ENCODE results near the gene SSBP3. TPM values are rescaled to one million over a fixed set of nuclear protein-coding genes. Genes with fewer than 3 reads are reported as not detected.

SSBP3 gene
- total RNA-seq, 2 donors from 2014 or later: 7.9 to 23.1 TPM

DNA sequence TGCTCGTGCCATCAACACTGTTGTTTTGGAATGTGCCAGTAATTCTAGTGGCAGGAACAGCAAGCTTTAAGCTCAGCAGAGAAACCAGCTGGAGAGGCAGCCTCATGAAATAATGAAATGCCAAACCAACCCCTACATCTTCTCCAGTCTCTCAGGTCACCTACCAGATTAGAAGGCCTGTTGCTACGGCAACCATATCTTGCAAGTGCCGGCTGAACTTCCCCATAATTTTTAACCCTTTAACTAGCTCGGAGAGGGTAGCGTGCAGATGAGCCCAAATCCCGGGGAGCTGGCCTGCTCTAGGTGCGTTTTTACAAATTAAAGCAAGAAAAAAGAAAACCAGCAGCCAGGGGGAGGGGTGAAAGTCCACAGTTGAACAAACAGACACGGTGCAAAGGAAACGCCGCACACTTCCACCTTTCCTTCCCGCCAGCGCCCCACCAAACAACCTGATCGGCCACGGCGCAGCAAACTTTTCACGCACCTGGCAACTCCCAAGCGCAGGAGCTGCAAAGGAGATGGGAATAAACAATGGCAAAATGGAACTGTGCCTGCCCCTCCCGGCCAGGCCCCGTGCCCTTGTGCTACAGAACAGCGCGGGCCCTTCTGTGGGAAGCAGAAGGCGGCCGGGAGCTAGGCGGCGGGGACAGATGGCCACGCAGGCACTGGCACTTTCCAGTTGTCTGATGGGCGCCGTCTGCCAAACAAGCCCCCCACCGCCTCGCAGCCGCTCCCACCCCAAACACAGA, 50.1 kb downstream of the SSBP3 start:
- intact Hi-C loops (cut with DNase I): no loop called here
- 7 to 18% methylated on average over 22 to 31 of the region's 31 CpGs for WGBS, 2 donors
- peak overlapping the region; percentile 3 to 61 (median 26) for H3K27ac ChIP-seq
- no peak for TF ChIP-seq POLR2A (IDR thresholded peaks at IDR 0.05)
- TF ChIP-seq, protein P1, sequence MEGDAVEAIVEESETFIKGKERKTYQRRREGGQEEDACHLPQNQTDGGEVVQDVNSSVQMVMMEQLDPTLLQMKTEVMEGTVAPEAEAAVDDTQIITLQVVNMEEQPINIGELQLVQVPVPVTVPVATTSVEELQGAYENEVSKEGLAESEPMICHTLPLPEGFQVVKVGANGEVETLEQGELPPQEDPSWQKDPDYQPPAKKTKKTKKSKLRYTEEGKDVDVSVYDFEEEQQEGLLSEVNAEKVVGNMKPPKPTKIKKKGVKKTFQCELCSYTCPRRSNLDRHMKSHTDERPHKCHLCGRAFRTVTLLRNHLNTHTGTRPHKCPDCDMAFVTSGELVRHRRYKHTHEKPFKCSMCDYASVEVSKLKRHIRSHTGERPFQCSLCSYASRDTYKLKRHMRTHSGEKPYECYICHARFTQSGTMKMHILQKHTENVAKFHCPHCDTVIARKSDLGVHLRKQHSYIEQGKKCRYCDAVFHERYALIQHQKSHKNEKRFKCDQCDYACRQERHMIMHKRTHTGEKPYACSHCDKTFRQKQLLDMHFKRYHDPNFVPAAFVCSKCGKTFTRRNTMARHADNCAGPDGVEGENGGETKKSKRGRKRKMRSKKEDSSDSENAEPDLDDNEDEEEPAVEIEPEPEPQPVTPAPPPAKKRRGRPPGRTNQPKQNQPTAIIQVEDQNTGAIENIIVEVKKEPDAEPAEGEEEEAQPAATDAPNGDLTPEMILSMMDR (IDR thresholded peaks at IDR 0.05): peak in 1 of 7 experiments; percentile 14
- H3K27me3 ChIP-seq: no peaks in the 10 kb centered on the region
- ATAC-seq: peak; percentile 54
- H3K9me3 ChIP-seq: no peaks in the 10 kb centered on the region
- no peak overlapping the region for H3K4me3 ChIP-seq
- no peaks in the 10 kb centered on the region for H3K36me3 ChIP-seq (replicated peaks in 1 of 2; ENCODE audit: insufficient read depth in 1 of 2, low read depth in 2 of 2)
- peaks cover 47% of the 10 kb centered on the region for H3K4me1 ChIP-seq
- DNase-seq: peak; percentile 39 to 74 (median 60)

DNA sequence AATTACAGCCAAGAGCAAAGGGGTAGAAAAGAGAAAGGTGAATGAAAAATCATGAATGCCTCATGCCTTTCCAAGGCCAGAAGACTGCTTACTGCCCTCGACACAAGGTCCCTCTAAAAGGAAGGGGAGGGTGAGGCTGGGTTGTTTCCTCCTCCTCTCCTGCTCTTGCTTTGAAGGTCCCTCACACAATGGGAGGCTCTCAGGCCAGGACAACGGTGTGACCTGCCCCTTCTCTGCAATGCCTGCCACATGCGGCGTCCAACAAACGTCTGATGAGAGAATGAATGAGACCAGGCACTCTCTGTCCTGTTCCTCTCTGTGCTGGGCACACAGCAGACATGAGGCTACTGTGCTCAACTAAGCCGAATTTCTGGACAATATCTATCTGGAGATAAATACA, 51.3 kb downstream of the SSBP3 start:
- intact Hi-C loops (cut with DNase I): no loop called here
- DNase-seq: no peak
- Histone ChIP-seq H3K36me3 (replicated peaks in 1 of 2; ENCODE audit: insufficient read depth in 1 of 2, low read depth in 2 of 2) (no peaks in the 10 kb centered on the region), H3K27ac (peak overlapping the region in 1 of 4 donors; percentile 30), H3K9me3 (no peaks in the 10 kb centered on the region), H3K27me3 (no peaks in the 10 kb centered on the region), H3K4me3 (no peak overlapping the region), H3K4me1 (peaks cover 40% of the 10 kb centered on the region)
- ATAC-seq: no peak
- 48 to 50% methylated on average over 6 of the region's 6 CpGs for WGBS, 2 donors
- TF ChIP-seq, protein P1 (IDR thresholded peaks at IDR 0.05): no peak
- TF ChIP-seq POLR2A (IDR thresholded peaks at IDR 0.05): no peak

DNA sequence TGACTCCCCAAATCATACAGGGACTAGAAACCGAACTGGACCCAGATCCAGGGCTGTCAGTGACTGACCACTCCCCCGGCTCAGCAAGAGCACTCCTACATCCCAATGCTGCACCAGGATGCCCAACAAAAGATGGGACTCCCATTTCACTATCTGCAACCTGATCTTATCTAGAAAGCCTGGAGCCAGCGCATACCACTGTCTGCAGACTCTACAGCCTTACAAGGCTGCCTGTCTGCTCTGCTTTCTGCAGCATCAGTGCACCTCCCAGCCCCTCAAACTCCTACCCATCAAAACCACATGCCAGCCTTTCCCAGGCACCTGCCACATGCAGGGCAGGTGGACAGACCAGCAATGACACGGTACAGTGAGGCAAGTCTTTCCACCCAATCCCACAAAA, 52.2 kb downstream of the SSBP3 start:
- intact Hi-C loops (cut with DNase I): no loop called here
- no peak for ATAC-seq
- DNase-seq: no peak
- 86 to 88% methylated on average over 1 to 4 of the region's 4 CpGs for WGBS, 2 donors
- Histone ChIP-seq H3K4me3 (no peak overlapping the region), H3K36me3 (replicated peaks in 1 of 2; ENCODE audit: insufficient read depth in 1 of 2, low read depth in 2 of 2) (no peaks in the 10 kb centered on the region), H3K9me3 (no peaks in the 10 kb centered on the region), H3K27ac (no peak overlapping the region), H3K27me3 (no peaks in the 10 kb centered on the region), H3K4me1 (peaks cover 38% of the 10 kb centered on the region)
- TF ChIP-seq POLR2A (IDR thresholded peaks at IDR 0.05): no peak
- TF ChIP-seq, protein P1 (IDR thresholded peaks at IDR 0.05): no peak

DNA sequence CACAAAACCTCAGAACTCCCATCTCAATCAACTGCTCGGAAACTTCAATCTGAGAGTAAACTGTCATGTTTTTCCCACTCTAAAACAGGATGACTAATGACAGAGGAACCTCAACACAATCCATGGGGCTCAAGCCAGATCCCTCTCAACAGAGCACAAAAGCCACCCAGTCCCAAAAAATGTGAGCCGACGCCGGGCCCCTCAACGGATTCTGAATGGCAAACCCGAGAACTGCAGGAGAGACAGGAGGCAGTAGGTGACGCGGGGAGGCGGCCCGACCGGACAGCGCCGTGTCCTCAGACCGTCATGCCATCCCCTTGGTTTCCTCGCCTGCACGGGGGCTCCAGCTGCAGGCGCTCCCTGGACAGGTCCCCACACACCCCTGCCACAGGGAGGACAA, 53.4 kb downstream of the SSBP3 start:
- DNase-seq: no peak
- Histone ChIP-seq H3K4me1 (peaks cover 40% of the 10 kb centered on the region), H3K9me3 (no peaks in the 10 kb centered on the region), H3K27ac (no peak overlapping the region), H3K36me3 (replicated peaks in 1 of 2; ENCODE audit: insufficient read depth in 1 of 2, low read depth in 2 of 2) (no peaks in the 10 kb centered on the region), H3K27me3 (no peaks in the 10 kb centered on the region), H3K4me3 (no peak overlapping the region)
- no peak for ATAC-seq
- intact Hi-C loops (cut with DNase I): no loop called here
- TF ChIP-seq POLR2A (IDR thresholded peaks at IDR 0.05): no peak
- TF ChIP-seq, protein P1 (IDR thresholded peaks at IDR 0.05): no peak
- 92 to 97% methylated on average over 12 to 17 of the region's 17 CpGs for WGBS, 2 donors

DNA sequence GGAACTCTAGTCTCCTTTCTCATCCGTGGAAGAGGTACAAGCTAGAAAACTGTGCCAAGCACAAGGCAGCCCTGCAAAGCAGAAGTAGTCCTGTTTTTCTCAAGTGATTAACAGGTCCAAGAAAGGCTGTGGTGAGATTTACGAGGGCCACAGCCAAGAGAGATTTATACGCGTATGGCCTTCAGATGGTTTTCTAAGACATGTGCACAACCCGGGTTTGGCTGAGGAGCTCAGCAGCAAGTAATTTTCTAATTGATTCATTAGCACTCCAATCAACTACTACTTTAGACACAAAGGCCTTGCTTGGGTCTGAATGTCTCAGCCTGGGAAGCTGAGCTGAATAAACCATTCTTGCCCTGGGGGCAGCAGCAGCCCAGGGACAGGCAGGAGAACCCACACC, 55.8 kb downstream of the SSBP3 start:
- intact Hi-C loops (cut with DNase I): no loop called here
- DNase-seq (no peak), ATAC-seq (no peak)
- Histone ChIP-seq H3K4me1 (peaks cover 27% of the 10 kb centered on the region), H3K27me3 (no peaks in the 10 kb centered on the region), H3K36me3 (replicated peaks in 1 of 2; ENCODE audit: insufficient read depth in 1 of 2, low read depth in 2 of 2) (no peaks in the 10 kb centered on the region), H3K27ac (no peak overlapping the region), H3K4me3 (no peak overlapping the region), H3K9me3 (no peaks in the 10 kb centered on the region)
- TF ChIP-seq, protein P1 (IDR thresholded peaks at IDR 0.05): no peak
- no peak for TF ChIP-seq POLR2A (IDR thresholded peaks at IDR 0.05)
- 51 to 80% methylated on average over 5 of the region's 5 CpGs for WGBS, 2 donors

Data from body of pancreas (tissue), 4 donors.